Dendritic cell treated with granulocyte-macrophage colony-stimulating factor and Interleukin-4, amounts not matched to agents 40 ng/mL and 50 ng/mL, for 4 days (primary cell): ENCODE results near the gene EXOC6B.
"Not testable (repeated sequence)": the region's sequence is repeated elsewhere in the genome, so short reads cannot be mapped to it uniquely, and the experiment has no call there.

Source experiments
- H3K27ac Mint-ChIP-seq: one replicate; pipeline ENCODE4 v1.8.0; 2022; ENCODE audit warnings: mild to moderate bottlenecking, mixed read lengths
- H3K27me3 Mint-ChIP-seq: one replicate; pipeline ENCODE4 v1.8.0; 2022; ENCODE audit warnings: mild to moderate bottlenecking, mixed read lengths
- H3K36me3 Mint-ChIP-seq: one replicate; pipeline ENCODE4 v1.8.0; 2022; ENCODE audit warnings: low read depth, mixed read lengths
- H3K4me1 Mint-ChIP-seq: one replicate; pipeline ENCODE4 v1.8.0; 2022; ENCODE audit warnings: low read depth, mixed read lengths
- H3K4me3 Mint-ChIP-seq: one replicate; pipeline ENCODE4 v1.8.0; 2022; ENCODE audit warnings: mild to moderate bottlenecking, moderate library complexity, mixed read lengths
- H3K9me3 Mint-ChIP-seq: one replicate; pipeline ENCODE4 v1.8.0; 2022; ENCODE audit warnings: mixed read lengths
- intact Hi-C: fragments of 100-400 bp; cut with micrococcal nuclease; formaldehyde crosslinking; loops from one replicate; pipeline ENCODE4 v1.15.0; 2022

Gene EXOC6B

DNA sequence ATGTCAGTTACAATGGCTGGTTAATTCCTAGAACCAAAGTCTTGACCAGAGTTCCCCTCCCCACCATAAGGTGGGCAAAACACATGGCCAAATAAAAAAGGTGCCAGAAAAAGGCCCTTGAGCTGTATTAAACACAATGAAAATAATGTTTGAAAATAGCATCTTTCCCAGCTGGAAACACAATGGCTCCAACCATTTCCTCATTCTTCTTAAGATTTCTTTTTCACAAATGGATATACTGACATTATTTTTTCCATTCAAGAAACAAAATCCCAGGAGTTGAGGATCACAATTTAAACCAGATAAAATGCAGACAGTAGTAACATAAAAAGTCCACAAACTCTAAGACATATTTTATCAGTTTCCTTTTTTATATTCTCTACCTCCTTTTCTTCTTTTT lies 143.8 kb downstream of the EXOC6B start:
- Mint-ChIP-seq H3K27ac (no peak overlapping the region), H3K36me3 (no peaks in the 10 kb centered on the region), H3K27me3 (no peaks in the 10 kb centered on the region), H3K9me3 (no peaks in the 10 kb centered on the region), H3K4me1 (no peaks in the 10 kb centered on the region), H3K4me3 (no peak overlapping the region)
- intact Hi-C loops: no loop called here

DNA sequence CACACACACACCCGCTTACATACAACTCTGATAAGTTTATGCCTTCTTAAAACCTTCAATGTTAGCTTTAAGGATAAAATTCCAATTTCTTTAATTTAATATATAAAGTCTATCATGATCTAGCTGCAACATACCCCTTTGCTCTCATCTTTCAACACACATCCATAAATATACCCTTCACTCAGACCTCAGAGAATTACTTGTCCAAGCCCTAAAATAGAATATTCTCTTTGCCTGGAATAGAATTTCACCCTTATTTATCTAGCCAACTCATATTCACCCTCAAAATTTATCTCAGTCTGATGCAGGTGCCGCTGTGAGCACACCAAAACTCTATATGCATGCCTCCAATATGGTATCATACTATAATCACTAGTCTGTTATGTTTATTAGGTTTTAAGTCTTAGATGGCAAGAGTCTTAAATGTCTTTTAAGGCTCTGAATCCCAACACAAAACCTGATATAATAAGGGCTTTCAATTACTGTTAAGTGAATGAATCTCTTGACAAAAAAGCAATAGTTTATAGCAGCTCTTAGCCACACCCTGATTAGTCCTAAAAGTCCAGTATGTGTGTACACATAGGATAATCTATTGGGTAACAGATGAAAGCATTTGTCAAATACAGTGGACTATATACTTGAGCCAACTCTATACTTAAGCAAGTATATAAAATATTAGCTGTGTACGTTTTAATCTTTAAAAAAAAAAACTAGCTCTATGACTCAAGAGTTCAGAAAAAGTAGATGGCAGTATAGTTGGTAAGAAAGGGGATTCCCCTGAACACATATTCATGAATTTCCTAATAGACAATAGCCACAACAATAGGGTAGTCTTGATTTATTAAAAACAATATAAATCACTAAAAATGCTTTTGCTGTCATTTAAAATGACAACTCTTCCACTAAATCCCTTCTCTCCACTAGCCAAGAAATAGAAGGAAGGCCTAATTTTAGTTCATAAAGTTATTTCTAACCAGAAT lies 144.5 kb downstream of the EXOC6B start:
- Mint-ChIP-seq H3K27me3 (no peaks in the 10 kb centered on the region), H3K9me3 (no peaks in the 10 kb centered on the region), H3K4me3 (no peak overlapping the region), H3K36me3 (no peaks in the 10 kb centered on the region), H3K4me1 (no peaks in the 10 kb centered on the region), H3K27ac (no peak overlapping the region)
- intact Hi-C loops: no loop called here

DNA sequence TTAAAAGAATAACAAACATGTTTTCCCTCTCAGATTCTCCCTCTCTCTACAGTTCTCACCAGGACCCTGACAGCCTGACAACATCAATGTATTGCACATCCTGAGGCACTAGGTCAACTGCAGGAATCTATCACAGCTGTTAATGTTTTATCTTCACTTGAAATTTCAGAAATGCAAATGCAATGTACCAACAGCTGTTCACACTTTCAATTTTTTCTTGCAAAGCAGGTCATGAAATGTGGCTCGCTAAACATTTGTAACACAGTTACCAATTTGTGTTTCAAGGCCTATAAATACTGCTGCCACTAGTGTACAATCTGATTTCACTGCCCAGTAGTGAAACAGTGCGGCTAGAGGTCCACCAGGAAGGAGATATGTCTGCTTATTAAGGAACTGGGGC lies 147.8 kb downstream of the EXOC6B start:
- no peaks in the 10 kb centered on the region for H3K4me1 Mint-ChIP-seq
- no peak overlapping the region for H3K4me3 Mint-ChIP-seq
- no peaks in the 10 kb centered on the region for H3K9me3 Mint-ChIP-seq
- H3K27me3 Mint-ChIP-seq: no peaks in the 10 kb centered on the region
- H3K36me3 Mint-ChIP-seq: no peaks in the 10 kb centered on the region
- H3K27ac Mint-ChIP-seq: no peak overlapping the region
- intact Hi-C loops: no loop called here

DNA sequence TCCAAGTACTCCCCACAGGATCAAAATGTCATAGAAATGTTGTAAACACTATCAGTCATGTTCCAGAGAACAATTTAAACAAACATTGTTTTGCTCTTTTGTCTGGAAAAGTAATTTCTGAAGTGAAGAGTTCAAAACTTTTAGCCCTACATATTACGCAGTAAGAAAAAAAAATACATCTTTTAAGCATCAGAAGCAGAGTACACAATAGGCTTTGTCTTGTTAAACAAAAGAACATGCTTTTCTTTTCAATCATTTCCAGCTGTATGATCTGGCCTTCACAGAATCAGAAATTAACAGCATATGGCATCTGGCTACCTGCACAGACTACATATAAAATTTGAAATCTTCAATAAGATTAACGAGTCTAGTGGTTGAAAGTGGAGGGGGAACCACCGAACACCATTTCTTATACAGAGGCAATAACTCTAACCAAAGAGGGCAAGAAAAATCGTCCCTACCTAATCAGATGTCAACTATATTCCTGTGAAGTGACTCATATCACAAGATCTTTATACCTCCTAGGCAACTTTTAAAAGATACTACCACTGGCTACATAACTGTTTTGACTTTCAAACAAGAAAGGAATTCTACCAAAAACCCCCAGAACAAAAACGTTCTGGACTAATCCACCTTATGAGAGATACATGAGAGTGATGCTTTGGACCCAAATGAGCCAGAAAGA lies 149.3 kb downstream of the EXOC6B start:
- intact Hi-C loops: no loop called here

DNA sequence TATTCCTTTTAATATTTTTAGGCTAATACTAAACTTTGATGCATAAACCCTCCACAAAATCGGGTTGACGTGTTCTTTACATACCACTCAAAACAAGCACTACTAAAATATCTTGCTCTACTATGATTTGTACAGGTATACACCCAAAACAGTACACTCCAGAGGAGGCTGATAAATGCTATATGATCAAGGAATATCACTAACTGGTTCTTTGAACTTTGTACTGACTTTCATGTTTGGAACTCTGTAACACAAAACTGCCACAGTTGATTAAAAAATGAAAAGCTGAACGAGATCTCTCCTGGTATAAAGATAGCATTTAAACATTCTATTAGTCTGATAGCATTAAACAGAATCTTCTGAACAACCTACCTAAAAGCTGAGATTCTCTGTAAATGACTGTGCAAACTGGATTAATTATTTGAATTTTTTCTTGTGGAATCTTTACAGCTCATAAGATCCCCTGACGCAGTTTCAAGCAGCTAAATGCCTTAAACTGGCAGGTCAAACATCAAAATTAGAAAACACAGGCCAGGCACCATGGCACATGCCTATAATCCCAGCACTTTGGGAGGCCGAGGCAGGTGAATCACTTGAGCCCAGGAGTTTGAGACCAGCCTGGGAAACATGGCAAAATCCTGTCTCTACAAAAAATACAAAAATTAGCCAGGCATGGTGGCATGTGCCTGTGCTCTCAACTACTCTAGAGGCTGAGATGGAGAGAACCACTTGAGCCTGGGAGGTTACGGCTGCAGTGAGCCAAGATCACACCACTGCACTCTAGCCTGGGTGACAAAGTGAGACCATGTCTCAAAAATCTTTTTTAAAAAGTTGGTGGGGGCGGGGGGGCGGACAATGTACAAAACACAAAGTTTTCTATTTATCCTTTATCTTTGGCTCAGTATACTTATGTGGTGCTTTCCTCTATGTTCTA lies 150.6 kb downstream of the EXOC6B start:
- H3K4me1 Mint-ChIP-seq: no peaks in the 10 kb centered on the region
- no peaks in the 10 kb centered on the region for H3K27me3 Mint-ChIP-seq
- no peak overlapping the region for H3K27ac Mint-ChIP-seq
- H3K36me3 Mint-ChIP-seq: no peaks in the 10 kb centered on the region
- H3K9me3 Mint-ChIP-seq: peaks cover 15% of the 10 kb centered on the region
- intact Hi-C loops: no loop called here
- H3K4me3 Mint-ChIP-seq: no peak overlapping the region

More for the DNA sequence above, 149.3 kb downstream of the EXOC6B start:
- H3K4me1 Mint-ChIP-seq: no peaks in the 10 kb centered on the region
- no peaks in the 10 kb centered on the region for H3K27me3 Mint-ChIP-seq
- no peak overlapping the region for H3K27ac Mint-ChIP-seq
- no peaks in the 10 kb centered on the region for H3K36me3 Mint-ChIP-seq
- no peak overlapping the region for H3K4me3 Mint-ChIP-seq
- H3K9me3 Mint-ChIP-seq: peaks cover 12% of the 10 kb centered on the region

DNA sequence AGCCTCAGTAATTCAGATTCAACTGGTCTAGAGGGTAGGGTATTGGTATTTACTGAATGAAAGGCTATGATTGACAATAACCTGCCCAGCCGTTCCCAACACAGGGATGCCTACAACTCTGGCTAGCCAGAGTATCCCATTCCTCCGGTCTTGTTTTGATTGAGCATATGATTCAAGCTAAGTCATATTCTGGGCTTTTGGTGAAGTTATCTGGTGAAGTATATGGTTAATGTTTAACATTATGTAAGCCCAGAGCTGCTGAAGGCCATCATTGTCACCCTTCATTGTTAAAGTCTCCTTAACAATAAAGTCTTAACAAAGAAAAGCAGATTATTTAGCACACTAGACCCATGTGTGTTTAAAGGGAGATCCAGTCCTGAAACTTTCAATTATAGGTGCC lies 152.6 kb downstream of the EXOC6B start:
- H3K4me3 Mint-ChIP-seq: no peak overlapping the region
- peaks cover 22% of the 10 kb centered on the region for H3K9me3 Mint-ChIP-seq
- intact Hi-C loops: no loop called here
- no peaks in the 10 kb centered on the region for H3K36me3 Mint-ChIP-seq
- H3K27me3 Mint-ChIP-seq: no peaks in the 10 kb centered on the region
- no peaks in the 10 kb centered on the region for H3K4me1 Mint-ChIP-seq
- H3K27ac Mint-ChIP-seq: no peak overlapping the region

DNA sequence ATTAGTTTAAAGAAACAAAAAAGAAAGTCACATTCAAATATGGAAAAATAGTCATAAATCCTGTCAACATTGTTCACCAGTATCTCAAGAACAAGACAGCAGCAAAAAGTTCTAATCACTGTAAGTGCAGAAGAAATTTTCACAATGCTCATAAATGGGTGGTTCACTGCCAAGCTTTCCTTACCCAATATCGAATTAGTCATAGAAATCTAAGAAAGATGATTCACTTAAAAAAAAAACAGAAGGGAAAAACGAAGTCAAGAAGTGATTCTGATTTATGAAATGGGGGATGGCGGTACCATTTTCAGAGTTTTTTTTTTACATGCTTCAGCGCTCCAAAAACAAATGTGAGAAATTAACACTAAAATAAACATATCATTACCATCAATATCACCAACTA lies 156.7 kb downstream of the EXOC6B start:
- peaks cover 58% of the 10 kb centered on the region for H3K9me3 Mint-ChIP-seq
- no peaks in the 10 kb centered on the region for H3K4me1 Mint-ChIP-seq
- H3K27ac Mint-ChIP-seq: no peak overlapping the region
- H3K27me3 Mint-ChIP-seq: no peaks in the 10 kb centered on the region
- intact Hi-C loops: no loop called here
- H3K36me3 Mint-ChIP-seq: no peaks in the 10 kb centered on the region
- H3K4me3 Mint-ChIP-seq: no peak overlapping the region

DNA sequence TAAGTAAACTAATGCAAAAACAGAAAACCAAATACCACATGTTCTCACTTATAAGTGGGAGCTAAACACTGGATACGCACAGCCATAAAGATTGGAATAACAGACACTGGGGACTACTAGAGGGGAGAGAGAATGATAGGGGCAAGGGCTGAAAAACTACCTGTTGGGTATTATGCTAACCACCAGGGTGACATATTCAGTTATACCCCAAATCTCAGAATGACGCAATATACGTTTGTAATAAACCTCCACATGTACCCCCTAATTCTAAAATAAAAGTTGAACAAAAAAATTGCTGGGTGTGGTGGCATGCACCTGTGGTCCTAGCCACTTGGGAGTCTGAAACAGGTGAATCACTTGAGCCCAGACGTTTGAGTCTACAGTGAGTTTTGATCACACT lies 157.2 kb downstream of the EXOC6B start:
- Mint-ChIP-seq H3K27me3 (no peaks in the 10 kb centered on the region), H3K4me3 (no peak overlapping the region), H3K36me3 (no peaks in the 10 kb centered on the region), H3K27ac (no peak overlapping the region), H3K4me1 (no peaks in the 10 kb centered on the region), H3K9me3 (peaks cover 58% of the 10 kb centered on the region)
- intact Hi-C loops: no loop called here

DNA sequence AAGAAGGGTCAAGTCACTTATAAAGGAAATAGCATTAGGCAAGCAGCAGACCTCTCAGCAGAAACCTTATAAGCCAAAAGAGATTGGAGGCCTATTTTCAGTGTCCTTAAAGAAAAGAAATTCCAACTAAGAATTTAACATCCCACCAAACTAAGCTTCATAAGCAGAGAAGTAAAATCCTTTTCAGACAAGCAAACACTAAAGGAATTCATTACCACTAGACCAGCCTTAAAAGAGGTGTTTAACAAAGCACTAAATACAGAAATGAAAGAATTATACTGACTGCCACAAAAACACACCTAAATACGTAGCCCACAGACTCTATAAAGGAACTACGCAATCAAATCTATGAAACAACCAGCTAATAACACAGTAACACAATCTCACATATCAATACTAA lies 160.4 kb downstream of the EXOC6B start:
- H3K36me3 Mint-ChIP-seq: no peaks in the 10 kb centered on the region

DNA sequence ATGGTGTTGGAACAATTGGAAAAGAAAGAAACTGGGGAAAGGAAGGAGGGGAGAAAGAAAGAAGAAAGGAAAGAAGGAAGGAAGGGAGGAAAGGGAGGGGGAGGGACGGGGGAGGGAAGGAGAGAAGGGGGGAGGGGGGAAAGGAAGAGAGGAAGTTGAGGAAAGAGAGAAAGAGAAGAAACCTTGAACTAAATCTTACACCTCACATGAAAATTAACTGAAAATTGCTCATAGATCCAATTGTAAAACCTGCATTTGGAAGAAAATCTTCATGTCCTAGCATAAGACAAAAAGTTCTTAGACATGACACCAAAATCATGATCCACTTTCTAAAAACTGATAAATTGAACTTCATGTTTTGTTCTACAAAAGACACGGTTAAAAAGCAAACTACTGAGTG lies 163.8 kb downstream of the EXOC6B start:
- Mint-ChIP-seq H3K27ac (no peak overlapping the region), H3K4me1 (no peaks in the 10 kb centered on the region), H3K36me3 (no peaks in the 10 kb centered on the region), H3K9me3 (peaks cover 24% of the 10 kb centered on the region), H3K27me3 (no peaks in the 10 kb centered on the region), H3K4me3 (no peak overlapping the region)
- intact Hi-C loops: no loop called here

More for the DNA sequence above, 160.4 kb downstream of the EXOC6B start:
- H3K9me3 Mint-ChIP-seq: peaks cover 43% of the 10 kb centered on the region
- no peak overlapping the region for H3K27ac Mint-ChIP-seq
- no peak overlapping the region for H3K4me3 Mint-ChIP-seq
- H3K27me3 Mint-ChIP-seq: no peaks in the 10 kb centered on the region
- intact Hi-C loops: no loop called here
- H3K4me1 Mint-ChIP-seq: no peaks in the 10 kb centered on the region

DNA sequence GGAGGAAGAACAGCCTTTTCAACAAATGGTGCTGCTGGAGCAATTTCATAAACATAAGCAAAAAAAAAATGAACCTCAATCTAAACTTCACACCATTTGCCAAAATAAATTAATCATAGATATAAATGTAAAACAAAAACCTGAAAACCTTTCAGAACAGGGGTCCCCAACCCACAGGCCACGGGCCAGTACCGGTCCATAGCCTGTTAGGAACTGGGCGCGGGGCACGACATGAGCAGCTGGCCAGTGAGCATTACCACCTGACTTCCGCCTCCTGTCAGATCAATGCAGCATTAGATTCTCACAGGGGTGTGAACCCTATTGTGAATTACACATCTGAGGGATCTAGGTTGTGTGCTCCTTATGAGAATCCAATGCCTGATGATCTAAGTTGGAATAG lies 176.0 kb downstream of the EXOC6B start:
- intact Hi-C loops: no loop called here
- Mint-ChIP-seq H3K9me3 (peaks cover 26% of the 10 kb centered on the region), H3K27me3 (no peaks in the 10 kb centered on the region), H3K4me1 (no peaks in the 10 kb centered on the region), H3K36me3 (no peaks in the 10 kb centered on the region), H3K27ac (no peak overlapping the region), H3K4me3 (no peak overlapping the region)

DNA sequence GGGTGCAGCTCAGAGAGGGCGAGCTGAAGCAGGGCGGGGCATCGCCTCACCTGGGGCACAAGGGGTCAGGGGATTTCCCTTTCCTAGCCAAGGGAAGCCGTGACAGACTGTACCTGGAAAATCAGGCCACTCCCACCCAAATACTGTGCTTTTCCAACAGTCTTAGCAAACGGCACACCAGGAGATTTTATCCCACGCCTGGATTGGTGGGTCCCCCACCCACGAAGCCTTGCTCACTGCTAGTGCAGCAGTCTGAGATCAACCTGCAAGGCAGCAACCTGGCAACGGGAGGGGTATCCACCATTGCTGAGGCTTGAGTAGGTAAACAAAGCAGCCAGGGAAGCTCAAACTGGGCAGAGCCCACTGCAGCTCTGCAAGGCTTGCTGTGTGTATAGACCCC lies 184.6 kb downstream of the EXOC6B start:
- intact Hi-C loops, H3K27me3 Mint-ChIP-seq, H3K27ac Mint-ChIP-seq, H3K4me3 Mint-ChIP-seq, H3K4me1 Mint-ChIP-seq, H3K36me3 Mint-ChIP-seq: not testable (repeated sequence)
- peaks cover 47% of the 10 kb centered on the region for H3K9me3 Mint-ChIP-seq

DNA sequence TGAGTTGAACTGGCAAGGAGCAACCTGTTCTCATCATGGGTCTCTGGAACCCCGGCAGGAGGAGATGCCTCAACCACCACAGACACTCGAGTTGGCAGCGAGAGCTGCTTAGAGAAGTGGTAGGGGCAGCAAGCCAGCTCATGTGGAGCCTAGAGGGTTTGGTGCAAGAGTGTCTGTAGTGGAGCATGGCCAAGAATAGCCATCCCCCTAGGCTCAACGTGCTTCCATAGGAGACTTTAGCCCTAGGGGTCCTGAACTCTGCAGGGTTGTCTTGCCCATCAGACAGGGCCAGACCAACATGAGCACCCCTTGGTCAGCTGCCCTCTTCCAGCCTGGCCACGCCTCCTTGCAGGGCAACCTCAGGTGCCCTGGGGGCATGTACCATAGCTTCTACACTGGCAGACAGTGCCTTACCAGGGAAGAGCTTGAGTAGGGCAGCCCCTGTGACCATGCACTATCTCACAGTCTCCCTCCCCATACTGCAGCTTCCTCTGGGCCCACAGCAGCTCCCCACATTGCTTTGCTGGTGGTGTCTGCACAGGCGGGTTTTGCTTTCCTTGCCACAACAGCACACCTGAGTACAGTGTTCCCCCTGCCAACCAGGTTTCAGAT lies 187.1 kb downstream of the EXOC6B start:
- intact Hi-C loops: no loop called here
- Mint-ChIP-seq H3K9me3 (peaks cover 27% of the 10 kb centered on the region), H3K4me3 (no peak overlapping the region), H3K36me3 (no peaks in the 10 kb centered on the region), H3K4me1 (peaks cover 6% of the 10 kb centered on the region), H3K27ac (no peak overlapping the region), H3K27me3 (no peaks in the 10 kb centered on the region)
